Tibial nerve (tissue), 4 donors: ENCODE results near the gene SLC33A1. TPM values are rescaled to one million over a fixed set of nuclear protein-coding genes. Genes with fewer than 3 reads are reported as not detected.
"Not testable (repeated sequence)": the region's sequence is repeated elsewhere in the genome, so short reads cannot be mapped to it uniquely, and the experiment has no call there.

ENCODE experiments used
- DNase-seq, 2 donors: peaks; one replicate each; pipeline ENCODE4 v3.0.0-alpha.2; 2019; ENCODE audit warnings: low spot score in 2 of 2
- H3K27ac ChIP-seq, 4 donors: fragments of 200-600 bp; sonication (generic) in 3 of 4; one replicate each; pipeline ENCODE4 v1.5.1; 2017 to 2019; ENCODE audit warnings: mild to moderate bottlenecking in 1 of 4
- H3K27me3 ChIP-seq, 2 donors: fragments of 200-600 bp; sonication (generic) in 1 of 2; one replicate each; pipeline versions ENCODE4 v1.5.1 to v1.6.0; 2017 to 2019
- H3K36me3 ChIP-seq, 3 donors: fragments of 200-600 bp; sonication (generic); one replicate each; pipeline ENCODE4 v1.5.1; 2018 to 2019
- H3K4me1 ChIP-seq, 4 donors: fragments of 200-600 bp; sonication (generic) in 3 of 4; one replicate each; pipeline ENCODE4 v1.5.1; 2017 to 2019
- H3K4me3 ChIP-seq, 4 donors: fragments of 200-600 bp; sonication (generic) in 3 of 4; one replicate each; pipeline ENCODE4 v1.5.1; 2017 to 2019; ENCODE audit warnings: mild to moderate bottlenecking in 1 of 4, moderate library complexity in 1 of 4
- H3K9me3 ChIP-seq, 4 donors: fragments of 200-600 bp; sonication (generic) in 3 of 4; one replicate each; pipeline ENCODE4 v1.5.1; 2017 to 2019
- EP300 ChIP-seq, 2 donors: sonication (generic); formaldehyde crosslinking; IDR thresholded peaks; one replicate each; pipeline ENCODE4 v1.6.1; 2017; ENCODE audit warnings: antibody characterized with exemption in 2 of 2, mild to moderate bottlenecking in 1 of 2
- POLR2A ChIP-seq, 2 donors: fragments of 450-650 bp; IDR thresholded peaks; one replicate each; pipeline ENCODE4 v1.6.1; 2017; ENCODE audit warnings: antibody characterized with exemption in 2 of 2, mild to moderate bottlenecking in 2 of 2, moderate library complexity in 2 of 2
- WGBS, 2 donors: methylation state at CpG; one replicate each; pipeline ENCODE4 v1.1.5; 2018; 5-methylcytosine and 5-hydroxymethylcytosine counted together
- total RNA-seq, 4 donors: library from RNA; depleted of rRNA; stranded (reverse); fragments of >200 nt; gene quantifications; one replicate each; pipeline ENCODE4 v1.1.0, GENCODE V29; 2016
- TF ChIP-seq, protein P1 (sequence below), 5 experiments: fragments of 200-600 bp in 3 of 5; fragments of 450-650 bp in 2 of 5; sonication (generic) in 3 of 5; IDR thresholded peaks; one replicate each; pipeline ENCODE4 v1.5.1; 2016 to 2019; ENCODE audit warnings: antibody characterized with exemption in 5 of 5, mild to moderate bottlenecking in 3 of 5, moderate library complexity in 2 of 5

Gene SLC33A1
- total RNA-seq, 4 donors from 2014 or later: 26.4 to 30.6 (median 29.6) TPM

- Histone ChIP-seq H3K4me3 (no peak overlapping the region), H3K27ac (no peak overlapping the region), H3K36me3 (peaks cover 0 to 10% (median 0%) of the 10 kb centered on the region in 3 donors), H3K4me1 (no peaks in the 10 kb centered on the region), H3K9me3 (no peaks in the 10 kb centered on the region), H3K27me3 (no peaks in the 10 kb centered on the region)
- no peak for DNase-seq
- TF ChIP-seq, protein P1, sequence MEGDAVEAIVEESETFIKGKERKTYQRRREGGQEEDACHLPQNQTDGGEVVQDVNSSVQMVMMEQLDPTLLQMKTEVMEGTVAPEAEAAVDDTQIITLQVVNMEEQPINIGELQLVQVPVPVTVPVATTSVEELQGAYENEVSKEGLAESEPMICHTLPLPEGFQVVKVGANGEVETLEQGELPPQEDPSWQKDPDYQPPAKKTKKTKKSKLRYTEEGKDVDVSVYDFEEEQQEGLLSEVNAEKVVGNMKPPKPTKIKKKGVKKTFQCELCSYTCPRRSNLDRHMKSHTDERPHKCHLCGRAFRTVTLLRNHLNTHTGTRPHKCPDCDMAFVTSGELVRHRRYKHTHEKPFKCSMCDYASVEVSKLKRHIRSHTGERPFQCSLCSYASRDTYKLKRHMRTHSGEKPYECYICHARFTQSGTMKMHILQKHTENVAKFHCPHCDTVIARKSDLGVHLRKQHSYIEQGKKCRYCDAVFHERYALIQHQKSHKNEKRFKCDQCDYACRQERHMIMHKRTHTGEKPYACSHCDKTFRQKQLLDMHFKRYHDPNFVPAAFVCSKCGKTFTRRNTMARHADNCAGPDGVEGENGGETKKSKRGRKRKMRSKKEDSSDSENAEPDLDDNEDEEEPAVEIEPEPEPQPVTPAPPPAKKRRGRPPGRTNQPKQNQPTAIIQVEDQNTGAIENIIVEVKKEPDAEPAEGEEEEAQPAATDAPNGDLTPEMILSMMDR (IDR thresholded peaks at IDR 0.05): no peak
- TF ChIP-seq EP300 (IDR thresholded peaks at IDR 0.05) (no peak), POLR2A (IDR thresholded peaks at IDR 0.05) (no peak)
Observed at GRCh38 chr3:155815030-155815545, 39.1 kb downstream of the SLC33A1 start.

GRCh38 chr3:155813224-155813623, 41.0 kb downstream of the SLC33A1 start:
- not testable (repeated sequence) for H3K9me3 ChIP-seq, H3K4me1 ChIP-seq, H3K27me3 ChIP-seq, DNase-seq, H3K27ac ChIP-seq, H3K36me3 ChIP-seq, H3K4me3 ChIP-seq

- Histone ChIP-seq H3K36me3 (peaks cover 0 to under 1% (median 0%) of the 10 kb centered on the region in 3 donors), H3K27me3 (no peaks in the 10 kb centered on the region), H3K4me3 (no peak overlapping the region), H3K4me1 (peaks cover 0 to 16% (median 0%) of the 10 kb centered on the region in 4 donors), H3K9me3 (no peaks in the 10 kb centered on the region), H3K27ac (no peak overlapping the region)
- DNase-seq: no peak
- TF ChIP-seq, protein P1 (IDR thresholded peaks at IDR 0.05): no peak
- TF ChIP-seq POLR2A (IDR thresholded peaks at IDR 0.05) (no peak), EP300 (IDR thresholded peaks at IDR 0.05) (no peak)
Observed at GRCh38 chr3:155809181-155809580, 45.0 kb downstream of the SLC33A1 start.

- Histone ChIP-seq H3K36me3 (peaks cover 0 to 9% (median 0%) of the 10 kb centered on the region in 3 donors), H3K4me3 (no peak overlapping the region), H3K4me1 (peaks cover 0 to 16% (median 0%) of the 10 kb centered on the region in 4 donors), H3K9me3 (no peaks in the 10 kb centered on the region), H3K27ac (no peak overlapping the region), H3K27me3 (no peaks in the 10 kb centered on the region)
- DNase-seq: no peak
- TF ChIP-seq POLR2A (IDR thresholded peaks at IDR 0.05): no peak
- TF ChIP-seq, protein P1 (IDR thresholded peaks at IDR 0.05): no peak
- TF ChIP-seq EP300 (IDR thresholded peaks at IDR 0.05): no peak
- 86% methylated on average over 2 of the region's 2 CpGs for whole genome bisulfite sequencing, 2 donors
Observed at GRCh38 chr3:155807823-155808222, 46.4 kb downstream of the SLC33A1 start.

- peak within 1 kb of the TSS; percentile 89 to 96 (median 95) for H3K27ac ChIP-seq
- peaks cover 0 to 16% (median 0%) of the 10 kb centered on the region in 4 donors for H3K4me1 ChIP-seq
- TF ChIP-seq POLR2A (IDR thresholded peaks at IDR 0.05): no peak
- TF ChIP-seq, protein P1 (IDR thresholded peaks at IDR 0.05): peak; percentile 84 to 94 (median 92)
- peak in 1 of 2 donors; percentile 54 for TF ChIP-seq EP300 (IDR thresholded peaks at IDR 0.05)
- H3K9me3 ChIP-seq: no peaks in the 10 kb centered on the region
- peak within 1 kb of the TSS; percentile 80 to 99 (median 90) for H3K4me3 ChIP-seq
- peaks cover 0 to 21% (median 0%) of the 10 kb centered on the region in 3 donors for H3K36me3 ChIP-seq
- 1 to 2% methylated on average over 22 to 26 of the region's 61 CpGs for WGBS, 2 donors
- peak; percentile 34 to 54 for DNase-seq
- no peaks in the 10 kb centered on the region for H3K27me3 ChIP-seq
Observed at GRCh38 chr3:155805802-155806618, 48.2 kb downstream of the SLC33A1 start, which contains the start of gene C3orf33. Gene C3orf33 (minus strand): TSS chr3:155806278. CDS start chr3:155806252, 26 bp downstream.
